ENCODE measurements around the gene GAS2L2. TPM values are rescaled to one million over a fixed set of nuclear protein-coding genes. Genes with fewer than 3 reads are reported as not detected.
"Not testable (repeated sequence)": the region's sequence is repeated elsewhere in the genome, so short reads cannot be mapped to it uniquely, and the experiment has no call there.

The GAS2L2 gene
- total and polyA plus RNA-seq, 2 donors (not counting 1 experiment from before 2014, with no cell fraction given): 0.09 to 0.17 TPM

- H3K36me3 ChIP-seq (replicated peaks in 1 of 2; ENCODE audit: control extremely low read depth in 1 of 2, control insufficient read depth in 1 of 2, extremely low read depth in 1 of 2, insufficient read depth in 2 of 2, low read length in 1 of 2): peaks cover 6 to 23% of the 10 kb centered on the region in 2 experiments
- no peak overlapping the region for H3K4me2 ChIP-seq (replicated peaks; ENCODE audit: low read depth, low read length, poor library complexity, severe bottlenecking)
- TF ChIP-seq, protein P1, sequence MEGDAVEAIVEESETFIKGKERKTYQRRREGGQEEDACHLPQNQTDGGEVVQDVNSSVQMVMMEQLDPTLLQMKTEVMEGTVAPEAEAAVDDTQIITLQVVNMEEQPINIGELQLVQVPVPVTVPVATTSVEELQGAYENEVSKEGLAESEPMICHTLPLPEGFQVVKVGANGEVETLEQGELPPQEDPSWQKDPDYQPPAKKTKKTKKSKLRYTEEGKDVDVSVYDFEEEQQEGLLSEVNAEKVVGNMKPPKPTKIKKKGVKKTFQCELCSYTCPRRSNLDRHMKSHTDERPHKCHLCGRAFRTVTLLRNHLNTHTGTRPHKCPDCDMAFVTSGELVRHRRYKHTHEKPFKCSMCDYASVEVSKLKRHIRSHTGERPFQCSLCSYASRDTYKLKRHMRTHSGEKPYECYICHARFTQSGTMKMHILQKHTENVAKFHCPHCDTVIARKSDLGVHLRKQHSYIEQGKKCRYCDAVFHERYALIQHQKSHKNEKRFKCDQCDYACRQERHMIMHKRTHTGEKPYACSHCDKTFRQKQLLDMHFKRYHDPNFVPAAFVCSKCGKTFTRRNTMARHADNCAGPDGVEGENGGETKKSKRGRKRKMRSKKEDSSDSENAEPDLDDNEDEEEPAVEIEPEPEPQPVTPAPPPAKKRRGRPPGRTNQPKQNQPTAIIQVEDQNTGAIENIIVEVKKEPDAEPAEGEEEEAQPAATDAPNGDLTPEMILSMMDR (IDR thresholded peaks at IDR 0.05): no peak
- TF ChIP-seq EZH2 (IDR thresholded peaks at IDR 0.05; ENCODE audit: borderline replicate concordance, insufficient read depth, low read depth, low read length, poor library complexity, severe bottlenecking): no peak
- H3K4me3 ChIP-seq (ENCODE audit: control extremely low read depth in 1 of 5, extremely low read depth in 1 of 5, insufficient read depth in 1 of 5, low read depth in 2 of 5, low read length in 4 of 5): no peak overlapping the region
- DNase-seq (no peak), ATAC-seq (ENCODE audit: low read depth) (no peak)
- no CpG with 5 or more reads among the region's 1 CpG for WGBS (ENCODE audit: insufficient coverage)
- no peak overlapping the region for H3K9ac ChIP-seq (ENCODE audit: low read length)
- peaks cover 14% of the 10 kb centered on the region for H4K20me1 ChIP-seq (ENCODE audit: control insufficient read depth, insufficient read depth, low read length, poor library complexity, severe bottlenecking)
- intact Hi-C loops (cut with micrococcal nuclease): no loop called here
- ChIA-PET POLR2A (no interaction called here), CTCF (no interaction called here)
- H3K4me1 ChIP-seq (ENCODE audit: control insufficient read depth in 2 of 2, insufficient read depth in 2 of 2, low read length in 2 of 2): peaks cover 20 to 22% of the 10 kb centered on the region in 2 donors
- H3K27me3 ChIP-seq (replicated peaks in 1 of 4; ENCODE audit: control extremely low read depth in 1 of 4, control insufficient read depth in 3 of 4, insufficient read depth in 4 of 4, low read length in 3 of 4): no peaks in the 10 kb centered on the region
- no peak overlapping the region for H3K27ac ChIP-seq (ENCODE audit: low read length in 2 of 2)
- Mint-ChIP-seq H3K9me3 (ENCODE audit: insufficient read depth) (peaks cover 2% of the 10 kb centered on the region), H3K4me3 (no peak overlapping the region), H3K27ac (no peak overlapping the region), H3K4me1 (peaks cover 27% of the 10 kb centered on the region), H3K27me3 (no peaks in the 10 kb centered on the region)
- H2AFZ ChIP-seq (ENCODE audit: insufficient read depth, low read depth, low read length, poor library complexity, severe bottlenecking): no peak overlapping the region
- H3K79me2 ChIP-seq (ENCODE audit: control insufficient read depth, insufficient read depth, low read length): no peaks in the 10 kb centered on the region
- H3K9me3 ChIP-seq (ENCODE audit: control extremely low read depth in 1 of 3, control insufficient read depth in 2 of 3, insufficient read depth in 1 of 3, low read length in 2 of 3): peaks cover 0 to 6% (median 0%) of the 10 kb centered on the region in 3 donors
These were observed 47.8 kb downstream of the GAS2L2 start for GRCh38 chr17:35705230-35705629.

DNA sequence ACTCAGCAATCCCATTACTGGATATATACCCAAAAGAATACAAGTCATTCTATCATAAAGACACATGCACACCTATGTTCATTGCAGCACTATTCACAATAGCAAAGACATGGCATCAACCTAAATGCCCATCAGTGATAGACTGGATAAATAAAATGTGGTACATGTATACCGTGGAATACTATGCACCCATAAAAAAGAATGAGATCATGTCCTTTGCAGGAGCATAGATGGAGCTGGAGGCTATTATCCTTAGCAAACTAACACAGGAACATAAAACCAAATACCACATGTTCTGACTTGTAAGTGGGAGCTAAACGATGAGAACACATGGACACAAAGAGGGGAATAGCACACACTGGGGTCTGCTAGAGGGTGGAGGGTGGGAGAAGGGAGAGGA is 49.7 kb downstream of the GAS2L2 start:
- H2AFZ ChIP-seq (ENCODE audit: insufficient read depth, low read depth, low read length, poor library complexity, severe bottlenecking); H3K27me3 Mint-ChIP-seq; ATAC-seq (ENCODE audit: low read depth); intact Hi-C loops (cut with micrococcal nuclease); H3K9me3 Mint-ChIP-seq (ENCODE audit: insufficient read depth); H3K4me3 Mint-ChIP-seq; DNase-seq; H4K20me1 ChIP-seq (ENCODE audit: control insufficient read depth, insufficient read depth, low read length, poor library complexity, severe bottlenecking); H3K9ac ChIP-seq (ENCODE audit: low read length); POLR2A ChIA-PET; H3K4me1 ChIP-seq (ENCODE audit: control insufficient read depth in 2 of 2, insufficient read depth in 2 of 2, low read length in 2 of 2); H3K4me3 ChIP-seq (ENCODE audit: control extremely low read depth in 1 of 5, extremely low read depth in 1 of 5, insufficient read depth in 1 of 5, low read depth in 2 of 5, low read length in 4 of 5); H3K27ac Mint-ChIP-seq; H3K79me2 ChIP-seq (ENCODE audit: control insufficient read depth, insufficient read depth, low read length); H3K27ac ChIP-seq (ENCODE audit: low read length in 2 of 2); H3K9me3 ChIP-seq (ENCODE audit: control extremely low read depth in 1 of 3, control insufficient read depth in 2 of 3, insufficient read depth in 1 of 3, low read length in 2 of 3); H3K4me2 ChIP-seq (replicated peaks; ENCODE audit: low read depth, low read length, poor library complexity, severe bottlenecking); H3K27me3 ChIP-seq (replicated peaks in 1 of 4; ENCODE audit: control extremely low read depth in 1 of 4, control insufficient read depth in 3 of 4, insufficient read depth in 4 of 4, low read length in 3 of 4): not testable (repeated sequence)
- peaks cover 15% of the 10 kb centered on the region for H3K4me1 Mint-ChIP-seq
- H3K36me3 ChIP-seq (replicated peaks in 1 of 2; ENCODE audit: control extremely low read depth in 1 of 2, control insufficient read depth in 1 of 2, extremely low read depth in 1 of 2, insufficient read depth in 2 of 2, low read length in 1 of 2): peaks cover 3 to 13% of the 10 kb centered on the region in 2 experiments
- no CpG with 5 or more reads among the region's 2 CpGs for WGBS (ENCODE audit: insufficient coverage)
- CTCF ChIA-PET: interaction anchor here (1.0 kb wide), 1 partner anchor 13 kb away, joined by 4 read pairs; no protein-coding TSS in a partner anchor
